K562 (cell line): ENCODE data around the gene MTMR3. TPM values are rescaled to one million over a fixed set of nuclear protein-coding genes. Genes with fewer than 3 reads are reported as not detected.

Experiments used
- ATAC-seq: fragments of 200-7000 bp; cut with Tn5 transposase; 3 replicates; pipeline ENCODE4 v1.9.1; 2020; ENCODE audit warnings: moderate library complexity
- BruUV-seq: library from RNA; stranded (reverse); fragments of 400-500 nt; replicated peaks from 2 replicates; lab custom pipeline; 2021; lab: Mats Ljungman, UMichigan
- CTCF ChIA-PET: fragments of 300-600 bp; formaldehyde crosslinking; extraction: SDS; loops from one replicate; lab custom pipeline; 2021; ENCODE audit warnings: low intra/inter-chr PET ratio; lab: Yijun Ruan, JAX
- POLR2A ChIA-PET: fragments of 300-600, 350-650 bp; sonication (Branson Sonifier 250); formaldehyde crosslinking; extraction: SDS; loops from one replicate; lab custom pipeline; 2021; ENCODE audit warnings: antibody characterized with exemption, inconsistent platforms; lab: Yijun Ruan, JAX
- DNase-seq, 4 experiments: peaks; one replicate each; pipeline versions ENCODE4 v3.0.0 to v3.0.0-alpha.2; 2011 to 2018; ENCODE audit warnings: low spot score in 3 of 4, mixed read lengths in 3 of 4; ENCODE audit errors: extremely low read depth in 1 of 4
- FAIRE-seq: peaks from 2 replicates; lab custom pipeline; 2011; peaks lifted over from hg19 to GRCh38; lab: Jason Lieb, UNC
- H2AFZ ChIP-seq: 2 replicates; pipeline ENCODE4 v1.6.0; 2011; ENCODE audit warnings: low read depth, low read length, control low read depth, inconsistent platforms
- H3K27ac ChIP-seq: fragments of 200-600 bp; 3 replicates; pipeline ENCODE4 v1.8.0; 2011; ENCODE audit warnings: low read depth, mild to moderate bottlenecking, control low read depth, inconsistent platforms, low read length, moderate library complexity, mixed read lengths; ENCODE audit errors: extremely low read depth
- H3K27me3 ChIP-seq, 2 experiments: fragments of 300-600 bp in 1 of 2; 2 replicates in 1 of 2; 3 replicates in 1 of 2; pipeline versions ENCODE4 v1.6.0 to v1.8.0; 2011; ENCODE audit warnings: inconsistent platforms in 2 of 2, low read length in 2 of 2, mild to moderate bottlenecking in 1 of 2, mixed read lengths in 1 of 2, moderate library complexity in 1 of 2; ENCODE audit not compliant: control insufficient read depth in 2 of 2, insufficient read depth in 2 of 2
- H3K36me3 ChIP-seq: fragments of 300-600 bp; 3 replicates; pipeline ENCODE4 v1.8.0; 2011; ENCODE audit warnings: mild to moderate bottlenecking, low read length, inconsistent platforms; ENCODE audit not compliant: control insufficient read depth, insufficient read depth
- H3K4me1 ChIP-seq, 2 experiments: fragments of 200-600 bp in 1 of 2; replicated peaks in 1 of 2; 2 replicates in 1 of 2; 3 replicates in 1 of 2; pipeline versions ENCODE4 v1.5.1 to v1.8.0; 2011; ENCODE audit warnings: inconsistent platforms in 2 of 2, low read length in 2 of 2, mild to moderate bottlenecking in 1 of 2, mixed read lengths in 1 of 2, moderate library complexity in 1 of 2; ENCODE audit not compliant: control insufficient read depth in 2 of 2, insufficient read depth in 2 of 2
- H3K4me2 ChIP-seq: 2 replicates; pipeline ENCODE4 v1.6.1; 2011; ENCODE audit warnings: low read length, control low read depth, inconsistent platforms, mixed read lengths; ENCODE audit not compliant: insufficient read depth
- H3K4me3 ChIP-seq: fragments of 200-600 bp; sonication (generic), shearing (Covaris generic); 2 replicates; pipeline ENCODE4 v1.5.1; 2016; ENCODE audit warnings: control low read depth, inconsistent platforms
- H3K79me2 ChIP-seq: fragments of 200-600 bp; 3 replicates; pipeline ENCODE4 v1.8.0; 2011; ENCODE audit warnings: low read length, inconsistent platforms; ENCODE audit not compliant: control insufficient read depth, insufficient read depth
- H3K9ac ChIP-seq, 2 experiments: 2 replicates each; pipeline versions ENCODE4 v1.6.0 to v1.6.1; 2011; ENCODE audit warnings: low read depth in 2 of 2, low read length in 2 of 2, control low read depth in 1 of 2, inconsistent platforms in 1 of 2, mild to moderate bottlenecking in 1 of 2, mixed read lengths in 1 of 2; ENCODE audit not compliant: insufficient read depth in 1 of 2
- H3K9me1 ChIP-seq: one replicate; pipeline ENCODE4 v1.6.0; 2011; ENCODE audit warnings: inconsistent platforms, mild to moderate bottlenecking, low read length, moderate library complexity; ENCODE audit not compliant: control insufficient read depth, insufficient read depth
- H3K9me3 ChIP-seq: replicated peaks from 2 replicates; pipeline ENCODE4 v1.5.1; 2011; ENCODE audit warnings: low read depth, low read length, inconsistent platforms; ENCODE audit not compliant: control insufficient read depth, insufficient read depth
- H4K20me1 ChIP-seq: replicated peaks from 2 replicates; pipeline ENCODE4 v1.6.1; 2011; ENCODE audit warnings: low read length, inconsistent platforms, mixed read lengths; ENCODE audit not compliant: control insufficient read depth, insufficient read depth
- ATF2 ChIP-seq: sonication (generic); formaldehyde crosslinking; IDR thresholded peaks from 2 replicates; pipeline ENCODE4 v1.8.1; 2022; ENCODE audit warnings: missing genetic modification reagents
- BCL6 ChIP-seq: fragments of 250-450 bp; sonication (Bioruptor Pico); IDR thresholded peaks from 2 replicates; pipeline ENCODE4 v1.4.0; 2020
- FOXM1 ChIP-seq, 2 experiments: fragments of 450-650 bp in 1 of 2; sonication (generic) in 1 of 2; formaldehyde crosslinking in 1 of 2; IDR thresholded peaks; 2 replicates each; pipeline versions ENCODE4 v1.6.1 to v1.9.0; 2017 to 2022; ENCODE audit warnings: low read depth in 2 of 2, mild to moderate bottlenecking in 2 of 2, missing genetic modification reagents in 1 of 2, moderate library complexity in 1 of 2
- HLTF ChIP-seq: fragments of 450-650 bp; IDR thresholded peaks from 2 replicates; pipeline ENCODE4 v1.6.1; 2016
- IRF1 ChIP-seq: sonication (generic); formaldehyde crosslinking; IDR thresholded peaks from 2 replicates; pipeline ENCODE4 v1.8.0; 2022; ENCODE audit warnings: missing genetic modification reagents, mild to moderate bottlenecking, borderline replicate concordance
- NFATC3 ChIP-seq: fragments of 450-650 bp; IDR thresholded peaks from 2 replicates; pipeline ENCODE4 v1.6.1; 2017; ENCODE audit warnings: mild to moderate bottlenecking
- PCBP1 ChIP-seq: fragments of 200-400 bp; formaldehyde crosslinking; IDR thresholded peaks from 2 replicates; pipeline ENCODE4 v1.6.1; 2018; ENCODE audit warnings: mild to moderate bottlenecking, low read depth, low read length; ENCODE audit not compliant: poor library complexity, severe bottlenecking
- ZBTB26 ChIP-seq: fragments of 450-650 bp; formaldehyde crosslinking; IDR thresholded peaks from 2 replicates; pipeline ENCODE4 v1.4.0; 2022; ENCODE audit warnings: missing genetic modification characterization
- ZNF431 ChIP-seq: sonication (generic); formaldehyde crosslinking; IDR thresholded peaks from 2 replicates; pipeline ENCODE4 v1.8.0; 2022; ENCODE audit warnings: mild to moderate bottlenecking, missing genetic modification reagents
- WGBS: fragments of 100-300 bp; shearing (Covaris generic); methylation state at CpG from one replicate; pipeline ENCODE4 v1.1.6; 2016; ENCODE audit warnings: low coverage, mixed read lengths; ENCODE audit not compliant: insufficient coverage; ENCODE audit errors: missing lambda C conversion rate; 5-methylcytosine and 5-hydroxymethylcytosine counted together
- in situ Hi-C: fragments of 300-500 bp; cut with MboI; formaldehyde crosslinking; loops from 4 replicates; pipeline ENCODE4 v1.15.0; 2018; ENCODE audit warnings: inconsistent platforms, mixed read lengths
- intact Hi-C: fragments of 100-400 bp; cut with micrococcal nuclease; formaldehyde crosslinking; loops from 2 replicates; pipeline ENCODE4 v1.14.2; 2022
- polyA plus RNA-seq, 8 experiments: library from polyadenylated mRNA; depleted of rRNA in 4 of 8; stranded (reverse) in 5 of 8; unstranded in 3 of 8; fragments of >200 nt; fragmentation: Nextera tagmentation in 2 of 8; fragmentation: Illumina TruSeq in 1 of 8; extraction: Ambion mirVana in 2 of 8; extraction: Trizol in 1 of 8; gene quantifications; 2 replicates each; pipeline versions ENCODE4 v1.2.1 to v1.2.3, GENCODE V29; 2011 to 2014; ENCODE audit warnings: inconsistent platforms in 1 of 8, missing spikeins in 1 of 8
- total RNA-seq, 7 experiments: library from RNA; depleted of rRNA in 6 of 7; stranded (reverse); fragments of >200 nt in 6 of 7; fragmentation: Illumina TruSeq in 2 of 7; extraction: Trizol in 2 of 7; gene quantifications; 2 replicates each; pipeline versions ENCODE4 v1.2.1 to v1.2.3, GENCODE V29; 2011 to 2021; ENCODE audit warnings: low replicate concordance in 1 of 7

Gene MTMR3
- total and polyA plus RNA-seq, 9 of the 15 experiments (the other 6 are each of a cell fraction or from before 2014, with no cell fraction given), result 1.6 to 13.7 (median 7.9) TPM

- Histone ChIP-seq H4K20me1 (no peaks in the 10 kb centered on the region), H3K79me2 (no peaks in the 10 kb centered on the region), H3K9ac (no peak overlapping the region), H3K36me3 (0 out of 3 replicates have a peak, but pooled peaks cover 2% of the 10 kb centered on the region), H2AFZ (no peak overlapping the region), H3K27me3 (no peaks in the 10 kb centered on the region), H3K27ac (no peak overlapping the region), H3K9me1 (no peaks in the 10 kb centered on the region), H3K4me2 (no peak overlapping the region), H3K9me3 (no peaks in the 10 kb centered on the region), H3K4me1 (no peaks in the 10 kb centered on the region), H3K4me3 (no peak overlapping the region)
- ATAC-seq (no peak), DNase-seq (no peak), FAIRE-seq (no peak)
- in situ Hi-C loops (no loop called here), intact Hi-C loops (no loop called here)
- TF ChIP-seq FOXM1 (IDR thresholded peaks at IDR 0.05; ENCODE audit: low read depth), result no peak
- TF ChIP-seq FOXM1 (CRISPR knock-in tag; IDR thresholded peaks at IDR 0.05; ENCODE audit: low read depth), result no peak
- TF ChIP-seq PCBP1, result no peak
- no peak for TF ChIP-seq HLTF
- no peak for TF ChIP-seq BCL6
- TF ChIP-seq ATF2 (CRISPR knock-in tag), result no peak
- TF ChIP-seq IRF1 (CRISPR knock-in tag), result no peak
- no peak for TF ChIP-seq ZNF431 (CRISPR knock-in tag)
- no peak for TF ChIP-seq NFATC3
- TF ChIP-seq ZBTB26 (CRISPR knock-in tag), result no peak
- no TSS peak for BruUV-seq
- WGBS, result 93% methylated on average over 2 of the region's 2 CpGs
- ChIA-PET POLR2A (interaction anchor here (0.6 kb wide), 1 partner anchor 1639 kb away, joined by 3 read pairs; no protein-coding TSS in a partner anchor), CTCF (no interaction called here)
These were observed 89.1 kb downstream of the MTMR3 start for GRCh38 chr22:29972121-29972520.
